ENCODE measurements around the gene KDM1B.

KDM1B gene

DNA sequence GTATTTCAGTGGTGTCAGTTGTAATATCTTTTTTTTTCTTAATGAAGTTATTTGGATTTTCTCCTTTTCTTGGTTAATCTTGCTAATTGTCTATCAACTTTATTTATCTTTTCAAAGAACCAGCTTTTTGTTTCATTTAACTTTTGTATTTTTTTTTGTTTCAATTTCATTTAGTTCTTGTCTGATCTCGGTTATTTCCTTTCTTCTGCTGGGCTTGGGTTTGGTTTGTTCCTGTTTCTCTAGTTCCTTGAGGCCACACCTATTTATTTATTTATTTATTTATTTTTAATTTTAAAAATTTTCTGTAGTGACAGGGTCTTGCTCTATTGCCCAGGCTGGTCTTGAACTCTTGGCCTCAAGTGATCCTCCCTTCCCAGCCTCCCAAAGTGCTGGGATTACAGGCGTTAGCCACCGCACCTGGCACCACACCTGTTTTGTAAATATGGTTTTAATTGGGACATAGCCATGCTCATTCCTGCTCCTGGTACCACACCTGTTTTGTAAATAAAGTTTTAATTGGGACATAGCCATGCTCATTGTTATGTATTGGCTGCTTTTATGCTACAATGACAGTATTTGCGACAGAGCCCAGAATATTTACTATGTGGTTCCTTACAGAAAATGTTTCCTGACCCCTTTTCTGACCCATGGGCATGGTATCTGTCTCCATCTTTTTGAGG lies 22.2 kb downstream of the KDM1B start:
- no peaks in the 10 kb centered on the region for H3K27me3 ChIP-seq (ENCODE audit: insufficient read depth, low read depth, severe bottlenecking)
- no peaks in the 10 kb centered on the region for H3K9me3 ChIP-seq (ENCODE audit: severe bottlenecking)
- no peak for TF ChIP-seq CTCF (IDR thresholded peaks at IDR 0.05; ENCODE audit: low read depth, low read length)
- peaks cover 8% of the 10 kb centered on the region; the same call in 1 of the 2 replicates for H3K36me3 ChIP-seq
- no peak for DNase-seq
- no peak overlapping the region for H3K27ac ChIP-seq
- H3K4me3 ChIP-seq (ENCODE audit: low read depth, low read length): no peak overlapping the region

DNA sequence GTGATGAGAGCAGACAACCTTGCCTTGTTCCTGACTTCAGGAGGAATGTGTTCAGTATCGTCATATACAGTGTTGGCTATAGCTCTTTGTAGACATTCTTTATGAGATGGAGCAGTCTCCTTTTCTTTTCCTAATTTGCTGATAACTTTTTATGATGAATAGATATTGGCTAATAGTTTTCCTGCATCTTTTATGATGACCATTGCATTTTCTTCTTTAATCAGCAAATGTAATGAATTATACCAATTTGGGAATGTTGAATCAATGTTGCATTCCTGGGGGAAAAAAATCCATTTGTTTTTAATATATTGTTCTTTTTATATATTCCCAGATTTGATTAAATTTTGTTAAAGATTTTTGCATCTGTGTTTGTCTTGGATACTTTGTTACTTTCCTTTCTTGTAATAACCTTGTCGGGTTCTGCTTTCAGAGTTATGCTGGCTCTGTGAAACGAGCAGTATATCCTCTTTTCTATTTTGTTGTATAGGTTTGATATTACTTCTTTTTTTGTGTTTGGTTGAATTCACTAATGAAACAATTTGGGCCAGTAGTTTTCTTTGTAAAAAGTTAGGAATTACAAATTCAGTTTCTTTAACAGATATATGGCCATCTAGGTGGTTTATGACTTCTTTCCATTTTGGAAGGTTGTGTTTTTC lies 23.9 kb downstream of the KDM1B start:
- no peak for TF ChIP-seq CTCF (IDR thresholded peaks at IDR 0.05; ENCODE audit: low read depth, low read length)
- Histone ChIP-seq H3K27ac (no peak overlapping the region), H3K9me3 (ENCODE audit: severe bottlenecking) (no peaks in the 10 kb centered on the region), H3K36me3 (peaks cover 4% of the 10 kb centered on the region; the same call in 1 of the 2 replicates), H3K4me3 (ENCODE audit: low read depth, low read length) (no peak overlapping the region), H3K27me3 (ENCODE audit: insufficient read depth, low read depth, severe bottlenecking) (no peaks in the 10 kb centered on the region)
- DNase-seq: no peak

DNA sequence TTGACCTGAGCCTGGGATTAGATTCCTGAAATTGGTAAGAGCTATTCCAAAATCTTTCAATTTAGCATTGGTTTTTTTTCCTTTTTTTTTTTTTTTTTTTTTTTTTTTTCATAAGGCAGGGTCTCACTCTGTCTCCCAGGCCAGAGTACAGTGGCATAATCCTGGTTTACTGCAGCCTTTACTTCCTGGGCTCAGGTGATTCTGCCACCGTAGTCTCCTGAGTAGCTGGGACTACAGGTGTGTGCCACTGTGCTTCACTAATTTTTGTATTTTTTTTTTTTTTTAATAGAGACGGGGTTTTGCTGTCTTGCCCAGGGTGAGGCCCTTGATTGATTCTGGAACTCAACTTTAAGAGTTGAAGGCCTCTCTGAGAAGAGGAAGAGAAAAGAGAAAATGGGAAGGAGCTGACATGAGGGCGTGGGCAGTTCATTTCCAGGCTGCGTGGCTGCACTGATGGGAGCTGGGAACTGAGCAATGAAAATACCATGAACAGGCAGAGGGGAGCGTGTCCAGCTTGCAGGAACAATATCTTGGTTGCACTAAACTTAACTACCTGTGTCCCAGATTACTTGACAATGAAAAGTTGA lies 24.6 kb downstream of the KDM1B start:
- Histone ChIP-seq H3K36me3 (peaks cover under 1% of the 10 kb centered on the region; the same call in 1 of the 2 replicates), H3K9me3 (ENCODE audit: severe bottlenecking) (no peaks in the 10 kb centered on the region), H3K27me3 (ENCODE audit: insufficient read depth, low read depth, severe bottlenecking) (no peaks in the 10 kb centered on the region), H3K4me3 (ENCODE audit: low read depth, low read length) (no peak overlapping the region), H3K27ac (no peak overlapping the region)
- TF ChIP-seq CTCF (IDR thresholded peaks at IDR 0.05; ENCODE audit: low read depth, low read length): no peak
- no peak for DNase-seq

DNA sequence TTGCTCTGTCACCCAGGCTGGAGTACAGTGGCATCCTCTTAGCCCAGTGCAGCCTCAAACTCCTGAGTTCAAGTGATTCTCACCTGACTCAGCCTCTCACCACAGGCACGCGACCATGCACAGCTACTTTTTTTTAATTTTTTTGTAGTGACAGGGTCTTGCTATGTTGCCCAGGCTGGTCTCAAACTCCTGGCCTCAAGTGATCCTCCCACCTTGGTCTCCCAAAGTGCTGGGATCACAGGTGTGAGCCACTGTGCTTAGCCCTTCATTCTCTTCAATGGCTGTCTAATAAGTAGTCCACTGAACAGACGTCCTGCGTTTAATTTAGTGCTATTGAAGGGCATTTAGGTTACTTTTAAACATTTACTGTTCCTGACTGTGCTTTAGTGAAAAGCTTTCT lies 27.3 kb downstream of the KDM1B start:
- Histone ChIP-seq H3K4me3 (ENCODE audit: low read depth, low read length) (no peak overlapping the region), H3K27ac (no peak overlapping the region), H3K36me3 (no peaks in the 10 kb centered on the region), H3K9me3 (ENCODE audit: severe bottlenecking) (no peaks in the 10 kb centered on the region), H3K27me3 (ENCODE audit: insufficient read depth, low read depth, severe bottlenecking) (no peaks in the 10 kb centered on the region)
- TF ChIP-seq CTCF (IDR thresholded peaks at IDR 0.05; ENCODE audit: low read depth, low read length): no peak
- DNase-seq: no peak

GRCh38 chr6:18183766-18184165 lies 28.5 kb downstream of the KDM1B start:
- Histone ChIP-seq H3K27ac (no peak overlapping the region), H3K4me3 (ENCODE audit: low read depth, low read length) (no peak overlapping the region), H3K9me3 (ENCODE audit: severe bottlenecking) (no peaks in the 10 kb centered on the region), H3K27me3 (ENCODE audit: insufficient read depth, low read depth, severe bottlenecking) (no peaks in the 10 kb centered on the region), H3K36me3 (no peaks in the 10 kb centered on the region)
- TF ChIP-seq CTCF (IDR thresholded peaks at IDR 0.05; ENCODE audit: low read depth, low read length): no peak
- DNase-seq: no peak
